Panc1 (cell line): Measurements from ENCODE around the gene GALP. TPM values are rescaled to one million over a fixed set of nuclear protein-coding genes. Genes with fewer than 3 reads are reported as not detected.
"Not testable (repeated sequence)": the region's sequence is repeated elsewhere in the genome, so short reads cannot be mapped to it uniquely, and the experiment has no call there.

Experiments used
- ATAC-seq: fragments of 200-7000 bp; cut with Tn5 transposase; 2 replicates; pipeline ENCODE4 v1.9.1; 2020; ENCODE audit warnings: mild to moderate bottlenecking, moderate library complexity
- BruUV-seq: library from RNA; stranded (reverse); fragments of 400-500 nt; replicated peaks from 2 replicates; lab custom pipeline; 2021; lab: Mats Ljungman, UMichigan
- CTCF ChIA-PET: fragments of 300-600 bp; sonication (Branson Sonifier 250); formaldehyde crosslinking; loops from one replicate; lab custom pipeline; 2022; ENCODE audit warnings: antibody characterized with exemption; lab: Charles Lee
- POLR2A ChIA-PET: fragments of 300-600 bp; sonication (Branson Sonifier 250); formaldehyde crosslinking; loops from one replicate; lab custom pipeline; 2022; ENCODE audit warnings: antibody characterized with exemption; lab: Charles Lee
- DNase-seq: peaks from one replicate; pipeline ENCODE4 v3.0.0-alpha.2; 2010; ENCODE audit warnings: low read depth, low spot score
- H3K27ac ChIP-seq: 2 replicates; pipeline ENCODE4 v1.5.1; 2011; ENCODE audit warnings: mild to moderate bottlenecking, low read length, inconsistent platforms
- H3K27me3 ChIP-seq: fragments of 200-500 bp; sonication (Bioruptor generic); 2 replicates; pipeline ENCODE4 v1.6.0; 2014; ENCODE audit warnings: low read length, inconsistent platforms; ENCODE audit not compliant: control insufficient read depth, insufficient read depth
- H3K36me3 ChIP-seq: fragments of 200-500 bp; sonication (Bioruptor generic); 2 replicates; pipeline ENCODE4 v1.5.1; 2014; ENCODE audit warnings: inconsistent platforms, mild to moderate bottlenecking, low read length, moderate library complexity; ENCODE audit not compliant: control insufficient read depth, insufficient read depth
- H3K4me1 ChIP-seq: 2 replicates; pipeline ENCODE4 v1.5.1; 2011; ENCODE audit warnings: inconsistent platforms, mild to moderate bottlenecking, low read length, moderate library complexity; ENCODE audit not compliant: control insufficient read depth, insufficient read depth
- H3K4me3 ChIP-seq, 2 experiments: 2 replicates each; pipeline ENCODE4 v1.5.1; 2011 to 2012; ENCODE audit warnings: low read depth in 2 of 2, low read length in 2 of 2, mild to moderate bottlenecking in 2 of 2, inconsistent platforms in 1 of 2, moderate library complexity in 1 of 2
- H3K9me3 ChIP-seq: fragments of 200-500 bp; sonication (Bioruptor generic); 2 replicates; pipeline ENCODE4 v1.5.1; 2014; ENCODE audit warnings: low read depth, mild to moderate bottlenecking, inconsistent platforms, low read length, moderate library complexity; ENCODE audit not compliant: control insufficient read depth, insufficient read depth
- CTCF ChIP-seq: fragments of 450-650 bp; IDR thresholded peaks from 2 replicates; pipeline ENCODE4 v1.5.1; 2017; ENCODE audit warnings: mild to moderate bottlenecking
- POLR2AphosphoS5 ChIP-seq: IDR thresholded peaks from 2 replicates; pipeline ENCODE4 v1.6.1; 2012; ENCODE audit warnings: mild to moderate bottlenecking, low read depth, low read length, moderate library complexity
- REST ChIP-seq, 2 experiments: IDR thresholded peaks; 2 replicates each; pipeline ENCODE4 v1.6.1; 2011 to 2012; ENCODE audit warnings: low read depth in 2 of 2, control low read depth in 1 of 2, low read length in 1 of 2, mild to moderate bottlenecking in 1 of 2, moderate library complexity in 1 of 2; ENCODE audit not compliant: insufficient read depth in 1 of 2
- SIN3A ChIP-seq: IDR thresholded peaks from 2 replicates; pipeline ENCODE4 v1.6.1; 2012; ENCODE audit warnings: low read depth, mild to moderate bottlenecking, low read length, moderate library complexity, borderline replicate concordance; ENCODE audit not compliant: insufficient read depth
- TCF7L2 ChIP-seq: IDR thresholded peaks from 2 replicates; pipeline ENCODE4 v1.6.1; 2011; ENCODE audit warnings: mild to moderate bottlenecking, low read depth, low read length, inconsistent platforms
- in situ Hi-C: cut with HindIII; loops from 2 replicates; pipeline ENCODE4 v1.10.0; 2016; ENCODE audit warnings: low sequenced_read_pairs, low pct_unique_long_range_greater_than_20kb
- intact Hi-C: fragments of 100-400 bp; cut with micrococcal nuclease; formaldehyde crosslinking; loops from one replicate; pipeline ENCODE4 v1.10.0; 2022; ENCODE audit not compliant: unreplicated experiment
- total RNA-seq: library from RNA; stranded (reverse); gene quantifications from one replicate; pipeline ENCODE4 v1.2.1, GENCODE V29; 2021; ENCODE audit not compliant: unreplicated experiment

Gene GALP
- total RNA-seq, 1 experiment from 2014 or later, result not detected

- 0 out of 2 replicates have a peak, but pooled peaks have one; percentile 8 for ATAC-seq
- Histone ChIP-seq H3K9me3 (no peaks in the 10 kb centered on the region), H3K27ac (no peak overlapping the region), H3K27me3 (no peaks in the 10 kb centered on the region), H3K4me3 (no peak overlapping the region), H3K36me3 (peaks cover 3% of the 10 kb centered on the region), H3K4me1 (peaks cover 4% of the 10 kb centered on the region; the same call in 1 of the 2 replicates)
- TF ChIP-seq SIN3A, result no peak
- no peak for TF ChIP-seq CTCF
- no peak for TF ChIP-seq TCF7L2
- TF ChIP-seq POLR2AphosphoS5, result no peak
- no peak for TF ChIP-seq REST (IDR thresholded peaks at IDR 0.05; ENCODE audit: insufficient read depth in 1 of 2, low read depth in 2 of 2, low read length in 1 of 2)
- POLR2A ChIA-PET, result no interaction called here
- intact Hi-C loops, result no loop called here
- no peak for DNase-seq
- CTCF ChIA-PET, result no interaction called here
- BruUV-seq, result no TSS peak
- in situ Hi-C loops, result no loop called here
These were observed 27.7 kb upstream of the GALP start for GRCh38 chr19:56148096-56148495.

GRCh38 chr19:56148955-56149655, 26.7 kb upstream of the GALP start:
- H3K4me3 ChIP-seq, BruUV-seq, in situ Hi-C loops, H3K9me3 ChIP-seq, POLR2A ChIA-PET, H3K4me1 ChIP-seq, H3K27me3 ChIP-seq, CTCF ChIA-PET, H3K36me3 ChIP-seq, DNase-seq, ATAC-seq, H3K27ac ChIP-seq, intact Hi-C loops: not testable (repeated sequence)

- Histone ChIP-seq H3K27ac (no peak overlapping the region), H3K4me3 (no peak overlapping the region), H3K9me3 (no peaks in the 10 kb centered on the region), H3K4me1 (no peaks in the 10 kb centered on the region), H3K27me3 (no peaks in the 10 kb centered on the region), H3K36me3 (peaks cover 3% of the 10 kb centered on the region)
- no TSS peak for BruUV-seq
- in situ Hi-C loops, result no loop called here
- no peak for ATAC-seq
- intact Hi-C loops, result no loop called here
- ChIA-PET CTCF (no interaction called here), POLR2A (no interaction called here)
- no peak for DNase-seq
- no peak for TF ChIP-seq TCF7L2
- TF ChIP-seq SIN3A, result no peak
- no peak for TF ChIP-seq REST (IDR thresholded peaks at IDR 0.05; ENCODE audit: insufficient read depth in 1 of 2, low read depth in 2 of 2, low read length in 1 of 2)
- no peak for TF ChIP-seq CTCF
These were observed 26.2 kb upstream of the GALP start for GRCh38 chr19:56149656-56150038.
